Measurements from ENCODE around the gene MPP3.
"Not testable (repeated sequence)": the region's sequence is repeated elsewhere in the genome, so short reads cannot be mapped to it uniquely, and the experiment has no call there.

Gene MPP3

GRCh38 chr17:43801844-43802243 lies 31.1 kb downstream of the MPP3 start:
- no peak for DNase-seq

DNA sequence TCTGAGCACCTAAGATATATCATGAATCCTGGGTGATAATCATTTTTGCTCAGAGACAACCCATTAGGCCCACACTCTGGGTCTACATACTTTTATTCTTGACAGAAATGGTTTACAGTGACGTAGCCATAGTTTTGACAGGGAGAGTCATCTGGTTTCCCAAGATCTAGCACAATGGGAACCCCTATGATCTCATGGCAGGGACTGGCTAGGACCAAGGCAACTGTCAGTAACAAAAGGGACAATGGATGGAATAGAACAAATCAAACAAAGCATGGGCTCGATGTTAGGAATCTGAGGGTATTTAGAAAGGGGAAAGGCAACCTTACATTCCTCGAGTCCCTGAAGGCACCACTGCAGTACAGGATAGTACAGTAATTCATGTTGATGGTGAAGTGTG lies 32.2 kb downstream of the MPP3 start:
- no peak for DNase-seq

DNA sequence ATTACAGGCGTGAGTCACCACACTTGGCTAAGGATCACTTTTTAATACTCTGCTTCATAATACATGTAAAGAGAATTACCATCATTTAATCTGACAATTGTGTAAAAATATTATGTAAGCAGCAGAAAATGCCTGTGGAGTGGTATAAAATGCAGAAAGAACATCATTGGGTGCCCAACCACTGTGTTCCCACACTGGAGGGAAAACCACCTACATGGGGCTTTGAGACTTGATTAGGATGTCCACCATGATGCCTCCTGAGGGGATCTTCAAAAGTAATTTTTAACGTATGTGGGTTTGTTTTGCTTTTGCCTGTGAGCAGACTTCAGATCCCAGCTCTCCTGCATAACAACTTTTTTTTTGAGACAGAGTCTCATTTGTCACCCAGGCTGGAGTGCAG lies 33.9 kb downstream of the MPP3 start:
- DNase-seq = no peak

DNA sequence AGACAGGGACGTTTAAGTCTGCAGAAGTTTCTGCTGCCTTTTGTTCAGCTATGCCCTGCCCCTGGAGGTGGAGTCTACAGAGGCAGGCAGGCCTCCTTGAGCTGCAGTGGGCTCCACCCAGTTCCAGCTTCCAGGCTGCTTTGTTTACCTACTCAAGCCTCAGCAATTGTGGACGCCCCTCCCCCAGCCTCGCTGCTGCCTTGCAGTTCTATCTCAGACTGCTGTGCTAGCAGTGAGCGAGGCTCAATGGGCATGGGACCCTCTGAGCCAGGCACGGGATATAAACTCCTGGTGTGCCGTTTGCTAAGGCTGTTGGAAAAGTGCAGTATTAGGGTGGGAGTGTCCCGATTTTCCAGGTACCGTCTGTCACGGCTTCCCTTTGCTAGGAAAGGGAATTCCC lies 34.9 kb downstream of the MPP3 start:
- DNase-seq = not testable (repeated sequence)

DNA sequence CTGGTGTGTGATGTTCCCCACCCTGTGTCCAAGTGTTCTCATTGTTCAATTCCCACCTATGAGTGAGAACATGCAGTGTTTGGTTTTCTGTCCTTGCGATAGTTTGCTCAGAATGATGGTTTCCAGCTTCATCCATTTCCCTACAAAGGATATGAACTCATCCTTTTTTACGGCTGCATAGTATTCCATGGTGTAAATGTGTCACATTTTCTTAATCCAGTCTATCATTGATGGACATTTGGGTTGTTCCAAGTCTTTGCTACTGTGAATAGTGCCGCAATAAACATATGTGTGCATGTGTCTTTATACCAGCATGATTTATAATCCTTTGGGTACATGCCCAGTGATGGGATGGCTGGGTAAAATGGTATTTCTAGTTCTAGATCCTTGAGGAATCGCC lies 40.3 kb downstream of the MPP3 start:
- not testable (repeated sequence) for DNase-seq

- DNase-seq = peak; percentile 97
Observed at GRCh38 chr17:43791589-43791988, 41.4 kb downstream of the MPP3 start.

DNA sequence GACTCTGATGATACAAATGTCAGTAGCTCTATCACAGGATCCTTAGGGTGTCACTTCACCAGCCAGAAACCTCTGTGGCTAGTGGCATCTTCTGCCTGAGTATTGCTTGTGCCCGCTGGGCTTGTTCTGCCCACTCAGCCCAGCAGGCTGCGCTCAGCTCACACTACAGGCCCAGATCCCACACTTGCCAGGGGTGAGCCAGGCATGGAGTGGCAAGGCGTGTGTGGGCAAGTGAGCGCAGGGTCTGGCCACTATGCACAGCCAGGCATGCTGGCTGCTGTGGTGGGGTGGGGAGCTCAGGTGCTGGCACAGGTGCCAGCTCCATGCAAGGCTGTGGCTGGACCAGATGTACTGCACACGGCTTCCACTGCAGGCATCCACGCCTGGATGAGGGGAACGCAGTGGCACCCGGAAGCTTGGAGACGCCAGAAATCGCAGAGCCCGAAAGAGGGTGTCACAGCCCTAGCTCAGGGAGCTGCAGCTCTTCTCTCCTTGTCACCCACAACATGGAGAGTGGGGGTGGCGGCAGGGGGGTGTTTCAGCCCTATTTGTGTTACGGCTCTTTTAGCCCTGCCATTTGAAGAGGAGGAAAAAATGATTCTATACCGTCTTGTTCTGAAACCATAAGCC lies 42.5 kb downstream of the MPP3 start:
- no peak for DNase-seq

DNA sequence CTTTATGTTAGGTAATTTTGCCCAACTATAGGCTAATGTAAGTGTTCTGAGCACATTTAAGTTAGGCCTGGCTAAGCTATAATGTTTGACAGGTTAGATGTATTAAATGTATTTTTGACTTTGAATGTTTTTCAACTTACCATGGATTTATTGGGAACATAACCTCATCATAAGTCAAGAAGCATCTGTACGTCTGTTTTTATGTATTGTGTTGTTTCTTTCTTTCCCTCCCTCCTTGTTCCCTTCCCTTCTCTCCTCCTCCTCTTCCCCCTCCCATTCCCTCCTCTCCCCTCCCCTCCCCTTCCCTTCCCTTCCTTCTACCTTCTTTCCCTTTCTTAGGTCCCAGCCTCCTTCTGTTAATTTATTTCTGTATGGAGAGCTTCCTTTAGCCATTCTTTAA lies 43.5 kb downstream of the MPP3 start:
- DNase-seq = no peak

GRCh38 chr17:43788540-43788939 lies 44.4 kb downstream of the MPP3 start:
- no peak for DNase-seq

GRCh38 chr17:43787728-43788127 lies 45.2 kb downstream of the MPP3 start:
- DNase-seq = no peak

DNA sequence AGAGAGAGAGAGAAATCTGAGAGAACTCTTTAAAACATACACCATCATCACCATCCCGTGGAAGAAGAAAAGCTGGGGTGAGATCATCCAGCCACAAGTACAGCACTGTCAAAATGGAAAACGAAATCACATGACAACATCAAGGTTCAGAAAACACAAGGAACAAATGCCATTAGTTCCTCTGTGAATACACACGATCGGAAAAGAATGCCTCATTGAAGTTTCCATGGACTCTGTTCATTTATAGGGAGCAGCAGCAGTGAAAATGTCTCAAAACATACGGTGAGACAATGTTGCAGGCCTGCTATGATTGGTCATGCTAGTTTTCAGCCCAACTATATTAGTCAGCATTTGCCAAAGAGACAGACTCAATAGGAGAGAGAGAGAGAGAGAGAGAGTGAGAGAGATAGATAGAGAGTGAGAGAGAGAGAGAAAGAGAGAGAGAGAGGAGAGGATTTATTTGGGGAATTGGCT lies 48.3 kb downstream of the MPP3 start:
- no peak for DNase-seq

DNA sequence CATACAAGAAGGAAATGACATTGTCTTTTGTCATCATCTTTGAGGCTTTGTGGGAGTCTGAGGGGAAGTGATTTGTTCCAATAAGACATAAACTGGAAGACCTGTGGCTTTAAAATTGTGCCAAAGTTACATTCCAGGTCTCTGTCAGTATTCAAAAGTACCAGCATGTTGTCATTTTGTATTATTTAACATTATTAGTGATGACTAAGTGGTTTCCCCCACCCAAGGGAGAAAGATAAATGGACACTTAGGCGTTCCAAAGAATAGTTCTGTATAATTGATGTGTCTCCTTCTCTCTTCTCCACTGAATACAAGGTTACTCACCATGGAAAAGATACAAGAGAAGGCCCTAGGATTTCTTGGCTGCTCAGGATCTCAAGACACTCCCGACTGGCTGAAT lies 48.9 kb downstream of the MPP3 start:
- DNase-seq = no peak

GRCh38 chr17:43782913-43783680 lies 49.8 kb downstream of the MPP3 start:
- no peak for DNase-seq

DNA sequence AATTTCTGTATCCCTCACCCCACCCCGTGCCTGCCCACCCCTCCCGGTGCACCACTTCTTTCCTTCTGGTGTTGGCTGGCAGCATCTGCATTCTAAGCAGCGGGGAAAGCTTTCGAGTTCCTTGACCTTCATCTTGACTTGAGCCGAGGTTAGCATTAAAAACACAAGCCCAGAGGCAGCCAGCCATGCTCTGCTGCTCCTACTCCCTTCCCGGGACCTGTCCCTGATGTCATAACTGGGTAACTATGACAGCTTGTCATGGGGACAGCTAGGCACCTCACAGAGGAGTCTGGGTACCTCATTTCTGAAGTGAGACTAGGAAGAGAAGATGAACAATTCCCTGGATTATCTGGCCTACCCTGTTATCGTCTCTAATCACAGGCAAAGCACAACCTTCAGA lies 52.8 kb downstream of the MPP3 start, which contains the start of gene CFAP97D1:
CFAP97D1 (plus strand) TSS at position 301 of the 400 bp plus-strand sequence; CDS start at position 329, 28 bp downstream.
- no peak for DNase-seq

DNA sequence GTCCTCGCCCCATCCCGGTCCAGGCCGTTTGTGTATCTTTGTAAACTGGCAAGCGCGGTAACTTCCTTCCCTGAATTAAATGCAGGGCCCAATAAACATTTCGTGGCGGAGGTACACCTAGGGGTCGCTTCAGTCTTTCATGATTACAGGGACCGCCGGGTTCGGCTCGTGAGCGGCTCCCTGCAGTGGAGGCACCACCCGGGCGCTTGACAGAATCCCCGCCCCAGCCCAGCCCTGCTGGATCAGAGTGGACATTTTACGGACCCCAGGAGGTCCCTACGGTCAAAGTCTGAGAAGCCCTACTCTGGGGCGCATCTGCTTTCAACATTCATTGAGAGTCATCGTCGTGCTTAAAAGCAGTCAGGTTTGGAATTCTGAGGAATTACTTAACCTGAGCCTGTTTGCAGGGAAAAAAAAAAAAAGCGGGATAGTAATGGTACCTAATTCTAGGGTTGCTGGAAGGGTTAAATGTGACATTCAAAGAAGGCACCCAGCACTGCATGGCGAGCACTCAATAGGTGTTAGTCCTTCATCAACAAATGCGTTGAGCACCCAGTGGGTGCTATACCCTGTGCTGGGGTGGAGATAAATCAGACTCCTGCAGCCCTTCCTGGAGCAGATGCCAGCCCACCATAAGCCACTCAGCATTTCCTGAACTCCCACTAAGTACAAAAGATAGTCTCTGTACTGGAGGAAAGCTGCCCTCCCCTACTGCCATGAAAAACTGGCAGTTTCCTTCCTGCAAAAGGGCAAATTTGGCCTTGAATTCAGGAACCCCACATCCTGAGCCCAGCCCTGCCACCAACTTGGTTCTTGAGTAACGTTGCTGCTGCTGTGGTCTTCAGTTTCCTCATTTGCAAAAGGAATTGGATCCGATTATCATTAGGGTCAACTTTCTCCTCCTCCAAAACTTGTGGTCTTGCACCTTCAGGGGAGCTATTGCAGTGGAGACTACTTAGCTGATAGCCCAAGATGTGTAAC lies 53.5 kb downstream of the MPP3 start:
- peak; percentile 74 for DNase-seq

GRCh38 chr17:43778337-43779144 lies 54.4 kb downstream of the MPP3 start, which contains the start of gene DUSP3:
TSS of gene DUSP3 (minus strand) at chr17:43778977. CDS start at chr17:43778924, 53 bp downstream.
- DNase-seq = peak; percentile 82

DNA sequence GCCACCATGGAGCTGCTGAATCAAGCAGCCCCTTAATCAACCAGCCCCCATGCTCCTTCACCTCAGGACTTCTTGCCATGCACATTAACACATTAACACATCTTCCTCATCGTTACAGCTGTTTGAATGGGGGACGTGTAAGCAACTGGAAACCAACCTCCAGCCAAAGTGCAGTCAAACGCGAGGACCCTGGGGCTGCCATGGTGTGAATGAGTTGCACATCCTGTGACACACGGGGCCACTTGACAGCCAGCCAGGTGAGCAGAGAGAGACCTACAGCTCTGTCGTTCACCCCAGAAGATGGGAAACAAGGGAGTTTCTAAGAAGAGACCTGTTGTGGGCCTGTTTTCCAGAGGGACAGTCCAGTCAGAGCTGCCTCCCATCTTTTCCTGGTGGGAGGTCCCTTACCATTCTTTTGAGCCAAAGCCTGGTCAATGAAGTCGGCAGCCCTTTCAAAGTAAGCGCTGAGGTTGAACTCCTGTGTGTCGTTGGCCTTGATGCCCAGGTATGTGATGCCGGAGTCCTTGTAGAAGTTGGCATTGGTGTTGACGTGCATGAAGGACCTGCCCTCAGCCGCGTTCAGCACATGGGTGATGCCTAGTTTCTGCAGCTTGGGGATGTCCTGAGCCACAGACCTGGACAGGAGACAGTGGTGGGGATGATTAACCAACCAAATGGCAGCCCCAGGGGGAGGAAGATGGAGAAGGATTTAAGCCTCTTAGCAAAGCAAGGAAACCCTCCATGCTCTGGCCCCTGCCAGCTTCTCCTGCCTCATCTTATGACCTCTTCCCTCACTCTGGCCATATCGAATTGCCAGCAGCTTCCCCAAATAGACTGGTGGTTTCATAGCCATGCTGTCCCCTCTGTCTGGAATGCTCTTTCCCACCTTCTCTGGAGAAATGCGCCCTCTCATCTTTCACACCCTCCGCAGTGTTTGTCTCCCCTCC lies 58.4 kb downstream of the MPP3 start:
- DNase-seq = no peak

DNA sequence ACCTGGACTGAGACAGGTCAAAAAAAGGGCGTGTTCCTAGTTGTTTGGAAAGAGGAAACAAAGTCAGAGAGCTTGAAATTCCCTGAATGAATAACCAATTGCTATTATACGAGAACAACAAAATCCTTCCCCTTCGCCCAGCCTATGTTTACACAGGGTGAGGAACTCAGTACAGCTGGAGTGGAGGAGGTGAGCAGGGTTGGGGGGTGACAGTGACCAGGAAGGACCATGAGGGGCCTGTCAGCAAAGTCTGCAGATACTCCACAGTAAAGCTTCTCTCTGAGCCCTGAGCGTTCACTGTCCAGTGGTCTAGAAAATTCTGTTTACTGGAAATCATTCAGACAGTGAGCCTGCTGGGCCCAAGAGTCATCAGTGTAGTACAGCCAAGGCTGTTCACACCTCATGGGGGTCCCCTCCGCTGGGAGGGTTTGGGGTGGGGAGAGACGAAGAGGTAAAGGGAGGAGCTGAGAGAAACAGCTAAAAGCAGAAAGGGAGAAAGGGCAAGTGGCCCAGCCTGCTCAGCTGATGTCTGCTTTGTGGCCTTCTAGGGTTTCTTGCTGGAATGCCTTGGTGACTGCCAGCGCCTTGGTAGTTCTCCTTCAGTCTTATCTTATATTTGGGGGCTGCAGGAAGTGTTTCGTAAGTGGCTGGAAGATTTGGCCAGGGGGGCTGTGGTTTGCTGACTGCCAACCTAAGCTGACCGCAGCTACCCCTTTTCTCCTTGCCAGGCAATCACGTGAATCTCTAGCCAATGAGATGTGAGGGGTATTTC lies 59.9 kb downstream of the MPP3 start:
- DNase-seq = no peak

DNA sequence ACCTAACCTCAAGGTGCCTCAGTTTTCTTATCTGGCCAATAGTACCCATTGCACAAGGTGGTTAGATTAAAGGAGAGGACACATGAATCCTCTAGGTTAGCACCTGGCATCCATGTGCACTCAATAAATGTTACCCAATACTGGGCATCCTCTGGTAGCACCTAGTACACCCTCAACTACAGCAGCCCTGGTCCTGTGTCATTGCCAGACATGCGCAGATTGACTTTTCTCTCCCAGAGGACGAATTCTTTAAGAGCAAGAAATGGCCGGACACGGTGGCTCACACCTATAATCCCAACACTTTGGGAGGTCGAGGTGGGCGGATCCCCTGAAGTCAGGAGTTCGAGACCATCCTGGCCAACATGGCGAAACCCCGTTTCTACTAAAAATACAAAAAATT lies 61.5 kb downstream of the MPP3 start:
- DNase-seq = no peak

- no peak for DNase-seq
Observed at GRCh38 chr17:43770957-43771356, 62.0 kb downstream of the MPP3 start.
